Suprapubic skin (tissue), 4 donors: Measurements from ENCODE around the gene AIDA.

ENCODE experiments used
- CTCF ChIP-seq, 2 donors: fragments of 200-600 bp in 1 of 2; fragments of 450-650 bp in 1 of 2; sonication (generic) in 1 of 2; IDR thresholded peaks; one replicate each; pipeline ENCODE4 v1.5.1; 2016 to 2019; ENCODE audit warnings: antibody characterized with exemption in 2 of 2, mild to moderate bottlenecking in 1 of 2, moderate library complexity in 1 of 2
- POLR2A ChIP-seq, 2 donors: fragments of 450-650 bp; IDR thresholded peaks; one replicate each; pipeline ENCODE4 v1.6.1; 2017; ENCODE audit warnings: antibody characterized with exemption in 2 of 2, mild to moderate bottlenecking in 2 of 2, moderate library complexity in 2 of 2
- POLR2AphosphoS5 ChIP-seq, 3 donors: sonication (generic); formaldehyde crosslinking; IDR thresholded peaks; one replicate each; pipeline ENCODE4 v1.6.1; 2017; ENCODE audit warnings: antibody characterized with exemption in 3 of 3

GRCh38 chr1:222663431-222663934, 48.8 kb downstream of the AIDA start:
- TF ChIP-seq CTCF (IDR thresholded peaks at IDR 0.05) = no peak
- no peak for TF ChIP-seq POLR2A (IDR thresholded peaks at IDR 0.05)
- TF ChIP-seq POLR2AphosphoS5 (IDR thresholded peaks at IDR 0.05) = no peak
